RWPE2 (cell line): ENCODE measurements around the gene MINDY4.

Source experiments
- ATAC-seq: fragments of 200-7000 bp; cut with Tn5 transposase; 3 replicates; pipeline ENCODE4 v1.9.1; 2021; ENCODE audit warnings: low read depth
- DNase-seq: peaks from one replicate; pipeline ENCODE4 v3.0.0-alpha.2; 2020; ENCODE audit warnings: low spot score
- H3K27ac ChIP-seq: fragments of 450-650 bp; 2 replicates; pipeline ENCODE4 v1.5.1; 2017; ENCODE audit warnings: mild to moderate bottlenecking; ENCODE audit not compliant: poor library complexity, severe bottlenecking
- H3K27me3 ChIP-seq: fragments of 250-450 bp; sonication (Bioruptor Pico); 2 replicates; pipeline ENCODE4 v1.5.1; 2021; ENCODE audit warnings: mild to moderate bottlenecking, moderate library complexity; ENCODE audit not compliant: insufficient read depth, poor library complexity, severe bottlenecking
- H3K36me3 ChIP-seq: fragments of 250-450 bp; sonication (Bioruptor Pico); 2 replicates; pipeline ENCODE4 v1.5.1; 2020; ENCODE audit warnings: low read depth, mild to moderate bottlenecking, moderate library complexity
- H3K4me1 ChIP-seq: fragments of 250-450 bp; sonication (Bioruptor Pico); 2 replicates; pipeline ENCODE4 v1.5.1; 2021; ENCODE audit warnings: mild to moderate bottlenecking, moderate library complexity; ENCODE audit not compliant: insufficient read depth, poor library complexity, severe bottlenecking
- H3K4me3 ChIP-seq: fragments of 250-450 bp; sonication (Bioruptor Pico); 2 replicates; pipeline ENCODE4 v1.5.1; 2021; ENCODE audit warnings: mild to moderate bottlenecking, moderate library complexity; ENCODE audit not compliant: severe bottlenecking
- H3K9me3 ChIP-seq: fragments of 250-450 bp; sonication (Bioruptor Pico); 2 replicates; pipeline ENCODE4 v1.5.1; 2021; ENCODE audit warnings: mild to moderate bottlenecking, moderate library complexity; ENCODE audit not compliant: severe bottlenecking
- TF ChIP-seq, protein P1 (sequence below): fragments of 450-650 bp; IDR thresholded peaks from one replicate; pipeline ENCODE4 v1.5.1; 2017; ENCODE audit warnings: mild to moderate bottlenecking, moderate library complexity; ENCODE audit not compliant: poor library complexity, severe bottlenecking

The MINDY4 gene

DNA sequence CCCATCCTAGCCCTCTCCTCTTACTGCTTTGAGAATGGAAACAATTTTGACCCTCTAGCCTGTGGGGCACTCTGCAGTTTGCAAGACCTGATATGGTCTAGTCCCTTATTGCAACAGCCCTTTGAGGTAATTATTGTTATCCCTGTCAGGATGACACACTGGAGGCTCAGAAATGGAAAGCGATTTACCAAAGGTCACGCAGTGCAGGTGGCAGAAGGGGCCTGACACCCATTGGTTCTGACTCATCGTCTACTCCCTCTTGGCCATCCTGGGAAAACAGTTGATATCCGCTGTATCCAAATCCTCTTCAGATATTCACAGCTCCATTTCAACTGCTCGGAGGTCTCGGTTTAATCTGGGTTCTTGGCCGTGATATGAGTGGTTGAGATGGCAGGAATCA, 95.7 kb downstream of the MINDY4 start:
- no peaks in the 10 kb centered on the region for H3K27me3 ChIP-seq
- ATAC-seq (no peak), DNase-seq (no peak)
- TF ChIP-seq, protein P1, sequence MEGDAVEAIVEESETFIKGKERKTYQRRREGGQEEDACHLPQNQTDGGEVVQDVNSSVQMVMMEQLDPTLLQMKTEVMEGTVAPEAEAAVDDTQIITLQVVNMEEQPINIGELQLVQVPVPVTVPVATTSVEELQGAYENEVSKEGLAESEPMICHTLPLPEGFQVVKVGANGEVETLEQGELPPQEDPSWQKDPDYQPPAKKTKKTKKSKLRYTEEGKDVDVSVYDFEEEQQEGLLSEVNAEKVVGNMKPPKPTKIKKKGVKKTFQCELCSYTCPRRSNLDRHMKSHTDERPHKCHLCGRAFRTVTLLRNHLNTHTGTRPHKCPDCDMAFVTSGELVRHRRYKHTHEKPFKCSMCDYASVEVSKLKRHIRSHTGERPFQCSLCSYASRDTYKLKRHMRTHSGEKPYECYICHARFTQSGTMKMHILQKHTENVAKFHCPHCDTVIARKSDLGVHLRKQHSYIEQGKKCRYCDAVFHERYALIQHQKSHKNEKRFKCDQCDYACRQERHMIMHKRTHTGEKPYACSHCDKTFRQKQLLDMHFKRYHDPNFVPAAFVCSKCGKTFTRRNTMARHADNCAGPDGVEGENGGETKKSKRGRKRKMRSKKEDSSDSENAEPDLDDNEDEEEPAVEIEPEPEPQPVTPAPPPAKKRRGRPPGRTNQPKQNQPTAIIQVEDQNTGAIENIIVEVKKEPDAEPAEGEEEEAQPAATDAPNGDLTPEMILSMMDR, result no peak
- H3K36me3 ChIP-seq, result no peaks in the 10 kb centered on the region
- H3K9me3 ChIP-seq, result no peaks in the 10 kb centered on the region
- no peak overlapping the region for H3K27ac ChIP-seq
- no peaks in the 10 kb centered on the region for H3K4me1 ChIP-seq
- H3K4me3 ChIP-seq, result no peak overlapping the region

DNA sequence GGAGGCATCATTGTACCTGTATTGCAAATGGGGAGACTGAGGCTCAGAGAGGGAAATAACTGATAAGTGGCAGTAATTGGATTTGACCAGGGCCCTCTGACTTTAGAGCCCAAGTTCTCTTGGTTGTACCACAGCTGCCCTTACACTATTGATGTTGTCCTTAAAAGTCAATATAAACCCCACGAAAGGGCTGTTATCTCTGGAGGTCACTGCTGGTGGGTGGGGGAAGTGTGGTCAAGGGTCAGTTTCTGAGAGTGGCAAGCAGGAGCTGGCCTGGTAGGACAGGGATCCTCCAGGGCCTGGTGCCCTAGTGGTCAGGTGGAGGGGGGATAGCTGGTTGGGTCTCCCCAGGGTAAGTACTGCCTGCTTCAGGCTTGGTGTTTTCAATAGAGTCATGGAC, 96.3 kb downstream of the MINDY4 start:
- H3K4me1 ChIP-seq, result no peaks in the 10 kb centered on the region
- H3K4me3 ChIP-seq, result no peak overlapping the region
- DNase-seq (no peak), ATAC-seq (no peak)
- H3K36me3 ChIP-seq, result no peaks in the 10 kb centered on the region
- no peak overlapping the region for H3K27ac ChIP-seq
- no peaks in the 10 kb centered on the region for H3K27me3 ChIP-seq
- H3K9me3 ChIP-seq, result no peaks in the 10 kb centered on the region
- TF ChIP-seq, protein P1, result no peak

DNA sequence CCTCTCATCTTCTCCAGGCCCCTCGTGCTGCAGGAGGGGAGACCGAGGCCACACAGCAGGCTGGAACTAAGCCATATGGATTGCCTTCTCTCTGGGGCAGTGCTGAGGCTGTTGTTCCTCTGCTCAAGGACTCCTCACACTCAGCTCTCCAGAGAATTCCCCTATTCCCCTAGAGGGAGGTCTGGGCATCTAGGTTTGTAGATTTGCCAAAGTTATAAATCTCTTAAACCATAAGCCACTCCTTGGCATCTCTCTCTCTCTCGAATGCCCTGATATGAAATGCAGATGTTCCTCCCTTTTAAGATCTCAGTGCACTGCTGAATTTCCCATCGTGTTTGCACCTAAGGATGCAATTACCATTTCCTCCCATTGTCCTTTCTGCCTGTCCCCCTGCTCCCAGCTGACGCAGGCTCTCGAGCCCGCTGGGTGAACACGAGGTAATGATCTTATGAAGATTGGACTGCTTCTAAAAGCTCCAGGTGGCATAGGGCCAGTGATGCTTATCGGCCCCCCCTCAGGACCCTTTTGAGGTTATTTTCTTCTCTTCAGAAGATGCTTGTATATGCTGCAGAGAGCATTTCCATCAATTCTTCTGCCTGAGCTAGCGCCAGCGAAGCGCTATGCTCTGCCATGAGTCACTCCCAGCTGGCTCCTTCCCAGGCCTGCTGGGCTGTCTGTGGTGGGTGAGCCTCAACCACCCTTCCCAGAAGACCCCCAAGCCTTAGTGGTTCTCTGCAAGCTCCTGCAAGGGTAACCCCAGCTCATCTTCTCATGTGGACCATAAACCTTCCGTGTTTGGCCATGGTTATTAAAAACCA, 98.8 kb downstream of the MINDY4 start:
- no peak overlapping the region for H3K27ac ChIP-seq
- no peak for DNase-seq
- no peaks in the 10 kb centered on the region for H3K9me3 ChIP-seq
- TF ChIP-seq, protein P1, result no peak
- H3K27me3 ChIP-seq, result no peaks in the 10 kb centered on the region
- ATAC-seq, result no peak
- no peaks in the 10 kb centered on the region for H3K4me1 ChIP-seq
- H3K36me3 ChIP-seq, result no peaks in the 10 kb centered on the region
- H3K4me3 ChIP-seq, result no peak overlapping the region

DNA sequence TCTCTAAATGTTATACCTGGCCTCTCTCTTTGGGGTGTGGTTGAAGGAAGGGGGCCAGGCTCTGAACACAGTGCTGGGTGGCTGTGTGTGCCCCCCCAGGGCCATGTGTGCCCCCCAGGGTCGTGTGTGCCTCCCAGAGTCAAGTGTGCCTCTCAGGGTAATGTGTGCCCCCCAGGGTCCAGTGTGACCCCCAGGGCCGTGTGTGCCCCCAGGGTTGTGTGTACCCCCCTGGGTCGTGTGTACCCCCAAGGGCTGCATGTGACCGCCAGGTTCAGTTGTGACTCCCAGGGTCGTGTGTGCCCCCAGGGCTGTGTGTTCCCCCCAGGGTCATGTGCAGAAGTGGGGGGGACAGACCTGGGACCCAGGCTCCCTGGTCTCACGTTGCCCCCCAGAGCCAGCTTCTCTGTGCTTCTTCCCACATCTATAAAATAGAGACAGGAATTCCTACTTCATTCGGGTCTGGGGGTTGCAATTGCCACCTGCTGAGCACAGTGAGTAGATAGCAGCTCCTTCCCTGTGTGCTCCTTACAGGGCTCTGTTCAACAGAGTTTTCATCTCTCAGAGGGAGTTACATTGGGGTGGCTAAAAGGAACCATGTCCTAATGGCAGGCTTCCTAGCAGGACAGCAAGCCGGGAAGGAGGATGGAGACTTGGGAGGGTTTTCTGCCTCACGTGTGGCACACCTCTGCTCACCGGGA, 99.8 kb downstream of the MINDY4 start:
- no peak overlapping the region for H3K27ac ChIP-seq
- H3K9me3 ChIP-seq, result no peaks in the 10 kb centered on the region
- H3K4me1 ChIP-seq, result no peaks in the 10 kb centered on the region
- TF ChIP-seq, protein P1, result no peak
- H3K36me3 ChIP-seq, result no peaks in the 10 kb centered on the region
- no peaks in the 10 kb centered on the region for H3K27me3 ChIP-seq
- no peak for ATAC-seq
- no peak for DNase-seq
- H3K4me3 ChIP-seq, result no peak overlapping the region

DNA sequence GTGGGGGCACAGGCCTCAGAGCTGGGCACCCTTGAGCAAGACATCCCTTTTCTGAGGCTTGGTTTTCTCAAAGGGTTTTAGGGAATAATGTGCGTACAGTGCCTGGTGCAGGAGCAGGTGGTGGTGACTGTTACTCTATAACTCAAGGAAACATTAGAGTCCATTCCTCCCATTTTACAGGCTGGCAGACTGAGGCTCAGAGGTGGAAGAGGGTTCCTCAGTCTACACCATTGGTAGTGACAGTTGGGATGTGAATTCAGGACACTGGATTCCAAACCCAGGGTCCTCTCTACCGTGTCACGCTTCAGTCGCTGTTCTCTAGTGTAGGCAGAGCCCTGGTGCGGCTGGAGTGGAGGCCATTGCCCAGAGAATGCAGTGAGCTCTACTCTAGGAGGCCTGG, 100.4 kb downstream of the MINDY4 start:
- no peaks in the 10 kb centered on the region for H3K27me3 ChIP-seq
- H3K4me3 ChIP-seq, result no peak overlapping the region
- H3K4me1 ChIP-seq, result no peaks in the 10 kb centered on the region
- no peaks in the 10 kb centered on the region for H3K36me3 ChIP-seq
- no peak for ATAC-seq
- H3K9me3 ChIP-seq, result no peaks in the 10 kb centered on the region
- H3K27ac ChIP-seq, result no peak overlapping the region
- TF ChIP-seq, protein P1, result no peak
- no peak for DNase-seq
